HepG2 (cell line): Measurements from ENCODE around the gene PELI3. TPM values are rescaled to one million over a fixed set of nuclear protein-coding genes. Genes with fewer than 3 reads are reported as not detected.

ENCODE experiments used
- AKNA ChIP-seq: sonication (generic); formaldehyde crosslinking; IDR thresholded peaks from 2 replicates; pipeline ENCODE4 v1.4.0; 2020; ENCODE audit warnings: missing genetic modification reagents, borderline replicate concordance
- ARNT2 ChIP-seq: sonication (generic); formaldehyde crosslinking; IDR thresholded peaks from 2 replicates; pipeline ENCODE4 v1.8.0; 2022; ENCODE audit warnings: mild to moderate bottlenecking, low read depth, missing genetic modification reagents, moderate library complexity
- KAT2B ChIP-seq: fragments of 150-350 bp; IDR thresholded peaks from 2 replicates; pipeline ENCODE4 v1.6.1; 2014; ENCODE audit warnings: low read depth, low read length, borderline replicate concordance
- KDM2A ChIP-seq: sonication (generic); formaldehyde crosslinking; IDR thresholded peaks from 2 replicates; pipeline ENCODE4 v1.4.0; 2020; ENCODE audit warnings: low read depth, missing genetic modification reagents, borderline replicate concordance
- MYC ChIP-seq: sonication (generic); formaldehyde crosslinking; IDR thresholded peaks from 2 replicates; pipeline ENCODE4 v1.9.0; 2021; ENCODE audit warnings: missing genetic modification reagents, borderline replicate concordance
- NFE2L2 ChIP-seq: fragments of 150-350 bp; IDR thresholded peaks from 2 replicates; pipeline ENCODE4 v1.6.1; 2014; ENCODE audit warnings: low read length
- SP5 ChIP-seq: IDR thresholded peaks from 2 replicates; pipeline ENCODE4 v1.6.1; 2016; ENCODE audit warnings: low read depth, borderline replicate concordance
- XBP1 ChIP-seq: sonication (generic); formaldehyde crosslinking; IDR thresholded peaks from 2 replicates; pipeline ENCODE4 v1.5.0; 2020; ENCODE audit warnings: missing genetic modification reagents
- ZNF3 ChIP-seq: IDR thresholded peaks from 2 replicates; pipeline ENCODE4 v1.7.0; 2017; ENCODE audit warnings: inconsistent platforms
- ZNF556 ChIP-seq: sonication (generic); formaldehyde crosslinking; IDR thresholded peaks from 2 replicates; pipeline ENCODE4 v1.4.0; 2020; ENCODE audit warnings: mild to moderate bottlenecking, missing genetic modification reagents, borderline replicate concordance
- ZNF713 ChIP-seq: sonication (generic); formaldehyde crosslinking; IDR thresholded peaks from 2 replicates; pipeline ENCODE4 v1.4.0; 2020; ENCODE audit warnings: mild to moderate bottlenecking, missing genetic modification reagents
- ZNF839 ChIP-seq: sonication (generic); formaldehyde crosslinking; IDR thresholded peaks from 2 replicates; pipeline ENCODE4 v1.4.0; 2020; ENCODE audit warnings: missing genetic modification reagents, mild to moderate bottlenecking, borderline replicate concordance
- polyA plus RNA-seq, 8 experiments: library from polyadenylated mRNA; depleted of rRNA in 3 of 8; stranded (reverse) in 7 of 8; unstranded in 1 of 8; fragments of >200 nt; fragmentation: Illumina TruSeq in 4 of 8; extraction: Trizol in 4 of 8; gene quantifications; 2 replicates each; pipeline versions ENCODE4 v1.2.1 to v1.2.3, GENCODE V29; 2011 to 2016; ENCODE audit warnings: low read depth in 4 of 8, missing spikeins in 1 of 8, mixed read lengths in 1 of 8; ENCODE audit not compliant: insufficient read depth in 1 of 8
- total RNA-seq, 5 experiments: library from RNA; depleted of rRNA; stranded (reverse); fragments of >200 nt; fragmentation: Illumina TruSeq; extraction: Trizol; gene quantifications; 2 replicates each; pipeline ENCODE4 v1.2.3, GENCODE V29; 2016; ENCODE audit warnings: low read depth in 1 of 5
- TF ChIP-seq, protein P1 (sequence below): IDR thresholded peaks from 2 replicates; pipeline ENCODE4 v1.6.1; 2016; ENCODE audit warnings: low read depth
- TF ChIP-seq, protein P2 (sequence below): sonication (generic); formaldehyde crosslinking; IDR thresholded peaks from 2 replicates; pipeline ENCODE4 v1.9.0; 2022; ENCODE audit warnings: low read depth, missing genetic modification reagents
- TF ChIP-seq, protein P3 (sequence below): sonication (generic); formaldehyde crosslinking; IDR thresholded peaks from 2 replicates; pipeline ENCODE4 v1.9.0; 2022; ENCODE audit warnings: missing genetic modification reagents, mild to moderate bottlenecking, borderline replicate concordance

PELI3 gene
- total and polyA plus RNA-seq, 2 of the 13 experiments (the other 11 are each of a cell fraction or from before 2014, with no cell fraction given): 2.0 to 4.0 TPM

- TF ChIP-seq AKNA (CRISPR knock-in tag) (peak; percentile 87), KDM2A (peak; percentile 65; the same call in 1 of the 2 replicates), NFE2L2 (no peak), MYC (0 out of 2 replicates have a peak, but pooled peaks have one; percentile 20), SP5 (CRISPR knock-in tag) (0 out of 2 replicates have a peak, but pooled peaks have one; percentile 27), ARNT2 (no peak), XBP1 (CRISPR knock-in tag) (peak; percentile 78; the same call in 1 of the 2 replicates), ZNF839 (CRISPR knock-in tag) (no peak), KAT2B (no peak), ZNF556 (CRISPR knock-in tag) (no peak), ZNF713 (no peak), ZNF3 (peak; percentile 33; the same call in 1 of the 2 replicates)
- TF ChIP-seq, protein P1, sequence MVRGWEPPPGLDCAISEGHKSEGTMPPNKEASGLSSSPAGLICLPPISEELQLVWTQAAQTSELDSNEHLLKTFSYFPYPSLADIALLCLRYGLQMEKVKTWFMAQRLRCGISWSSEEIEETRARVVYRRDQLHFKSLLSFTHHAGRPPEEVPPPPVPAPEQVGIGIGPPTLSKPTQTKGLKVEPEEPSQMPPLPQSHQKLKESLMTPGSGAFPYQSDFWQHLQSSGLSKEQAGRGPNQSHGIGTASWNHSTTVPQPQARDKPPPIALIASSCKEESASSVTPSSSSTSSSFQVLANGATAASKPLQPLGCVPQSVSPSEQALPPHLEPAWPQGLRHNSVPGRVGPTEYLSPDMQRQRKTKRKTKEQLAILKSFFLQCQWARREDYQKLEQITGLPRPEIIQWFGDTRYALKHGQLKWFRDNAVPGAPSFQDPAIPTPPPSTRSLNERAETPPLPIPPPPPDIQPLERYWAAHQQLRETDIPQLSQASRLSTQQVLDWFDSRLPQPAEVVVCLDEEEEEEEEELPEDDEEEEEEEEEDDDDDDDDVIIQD (CRISPR knock-in tag): peak; percentile 45; the same call in 1 of the 2 replicates
- TF ChIP-seq, protein P2, sequence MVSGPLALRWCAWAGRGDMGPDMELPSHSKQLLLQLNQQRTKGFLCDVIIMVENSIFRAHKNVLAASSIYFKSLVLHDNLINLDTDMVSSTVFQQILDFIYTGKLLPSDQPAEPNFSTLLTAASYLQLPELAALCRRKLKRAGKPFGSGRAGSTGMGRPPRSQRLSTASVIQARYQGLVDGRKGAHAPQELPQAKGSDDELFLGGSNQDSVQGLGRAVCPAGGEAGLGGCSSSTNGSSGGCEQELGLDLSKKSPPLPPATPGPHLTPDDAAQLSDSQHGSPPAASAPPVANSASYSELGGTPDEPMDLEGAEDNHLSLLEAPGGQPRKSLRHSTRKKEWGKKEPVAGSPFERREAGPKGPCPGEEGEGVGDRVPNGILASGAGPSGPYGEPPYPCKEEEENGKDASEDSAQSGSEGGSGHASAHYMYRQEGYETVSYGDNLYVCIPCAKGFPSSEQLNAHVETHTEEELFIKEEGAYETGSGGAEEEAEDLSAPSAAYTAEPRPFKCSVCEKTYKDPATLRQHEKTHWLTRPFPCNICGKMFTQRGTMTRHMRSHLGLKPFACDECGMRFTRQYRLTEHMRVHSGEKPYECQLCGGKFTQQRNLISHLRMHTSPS (CRISPR knock-in tag): peak; percentile 44; the same call in 1 of the 2 replicates
- TF ChIP-seq, protein P3, sequence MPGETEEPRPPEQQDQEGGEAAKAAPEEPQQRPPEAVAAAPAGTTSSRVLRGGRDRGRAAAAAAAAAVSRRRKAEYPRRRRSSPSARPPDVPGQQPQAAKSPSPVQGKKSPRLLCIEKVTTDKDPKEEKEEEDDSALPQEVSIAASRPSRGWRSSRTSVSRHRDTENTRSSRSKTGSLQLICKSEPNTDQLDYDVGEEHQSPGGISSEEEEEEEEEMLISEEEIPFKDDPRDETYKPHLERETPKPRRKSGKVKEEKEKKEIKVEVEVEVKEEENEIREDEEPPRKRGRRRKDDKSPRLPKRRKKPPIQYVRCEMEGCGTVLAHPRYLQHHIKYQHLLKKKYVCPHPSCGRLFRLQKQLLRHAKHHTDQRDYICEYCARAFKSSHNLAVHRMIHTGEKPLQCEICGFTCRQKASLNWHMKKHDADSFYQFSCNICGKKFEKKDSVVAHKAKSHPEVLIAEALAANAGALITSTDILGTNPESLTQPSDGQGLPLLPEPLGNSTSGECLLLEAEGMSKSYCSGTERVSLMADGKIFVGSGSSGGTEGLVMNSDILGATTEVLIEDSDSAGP (CRISPR knock-in tag): peak; percentile 33; the same call in 1 of the 2 replicates
Measured at GRCh38 chr11:66418168-66418985, 48.3 kb upstream of the PELI3 start (continued).
